ENCODE measurements around the gene ST7. TPM values are rescaled to one million over a fixed set of nuclear protein-coding genes. Genes with fewer than 3 reads are reported as not detected.

ST7 gene
- total RNA-seq, 1 experiment from 2014 or later = 19.6 TPM

DNA sequence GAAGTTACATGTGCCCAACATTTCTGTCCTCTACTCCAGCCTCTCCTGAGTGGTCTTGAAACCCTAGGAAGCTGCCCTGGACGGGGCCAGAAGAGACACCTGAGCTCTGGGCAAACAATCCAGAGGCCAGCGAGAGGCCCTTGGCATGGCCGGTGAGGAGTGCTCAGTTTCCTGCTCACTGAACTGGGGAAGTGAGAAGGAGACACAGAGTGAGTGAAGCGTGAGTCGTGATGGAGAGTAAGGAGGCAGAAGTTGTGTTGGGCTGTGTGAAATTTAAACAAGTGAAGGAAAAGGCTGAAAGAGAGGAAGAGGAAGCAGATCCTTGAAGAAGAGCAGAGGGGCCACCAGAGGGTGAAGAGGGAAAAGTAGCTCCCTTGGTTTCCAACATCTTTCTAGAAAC, 296.4 kb downstream of the ST7 start:
- BruUV-seq (replicated peaks) = no TSS peak
- Histone ChIP-seq H3K4me1 (ENCODE audit: control insufficient read depth, insufficient read depth, low read length) (no peaks in the 10 kb centered on the region), H3K36me3 (ENCODE audit: control insufficient read depth, insufficient read depth, low read length) (no peaks in the 10 kb centered on the region), H3K27me3 (ENCODE audit: control insufficient read depth, insufficient read depth, low read length) (no peaks in the 10 kb centered on the region; the same call in 1 of the 2 replicates), H3K4me3 (ENCODE audit: low read depth in 2 of 2, low read length in 2 of 2) (no peak overlapping the region), H3K27ac (ENCODE audit: low read length) (no peak overlapping the region), H3K9me3 (ENCODE audit: control insufficient read depth, insufficient read depth, low read depth, low read length) (no peaks in the 10 kb centered on the region)
- intact Hi-C loops (cut with micrococcal nuclease; ENCODE audit: unreplicated experiment) = no loop called here
- ChIA-PET POLR2A (no interaction called here), CTCF (no interaction called here)
- DNase-seq (ENCODE audit: low read depth, low spot score) (no peak), ATAC-seq (no peak)
- in situ Hi-C loops (cut with HindIII; ENCODE audit: low pct_unique_long_range_greater_than_20kb, low sequenced_read_pairs) = no loop called here
- TF ChIP-seq, protein P1, sequence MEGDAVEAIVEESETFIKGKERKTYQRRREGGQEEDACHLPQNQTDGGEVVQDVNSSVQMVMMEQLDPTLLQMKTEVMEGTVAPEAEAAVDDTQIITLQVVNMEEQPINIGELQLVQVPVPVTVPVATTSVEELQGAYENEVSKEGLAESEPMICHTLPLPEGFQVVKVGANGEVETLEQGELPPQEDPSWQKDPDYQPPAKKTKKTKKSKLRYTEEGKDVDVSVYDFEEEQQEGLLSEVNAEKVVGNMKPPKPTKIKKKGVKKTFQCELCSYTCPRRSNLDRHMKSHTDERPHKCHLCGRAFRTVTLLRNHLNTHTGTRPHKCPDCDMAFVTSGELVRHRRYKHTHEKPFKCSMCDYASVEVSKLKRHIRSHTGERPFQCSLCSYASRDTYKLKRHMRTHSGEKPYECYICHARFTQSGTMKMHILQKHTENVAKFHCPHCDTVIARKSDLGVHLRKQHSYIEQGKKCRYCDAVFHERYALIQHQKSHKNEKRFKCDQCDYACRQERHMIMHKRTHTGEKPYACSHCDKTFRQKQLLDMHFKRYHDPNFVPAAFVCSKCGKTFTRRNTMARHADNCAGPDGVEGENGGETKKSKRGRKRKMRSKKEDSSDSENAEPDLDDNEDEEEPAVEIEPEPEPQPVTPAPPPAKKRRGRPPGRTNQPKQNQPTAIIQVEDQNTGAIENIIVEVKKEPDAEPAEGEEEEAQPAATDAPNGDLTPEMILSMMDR (IDR thresholded peaks at IDR 0.05) = no peak
- TF ChIP-seq REST (IDR thresholded peaks at IDR 0.05; ENCODE audit: insufficient read depth in 1 of 2, low read depth in 2 of 2, low read length in 1 of 2) (no peak), TCF7L2 (IDR thresholded peaks at IDR 0.05; ENCODE audit: low read depth, low read length) (no peak), POLR2AphosphoS5 (IDR thresholded peaks at IDR 0.05; ENCODE audit: low read depth, low read length) (no peak), SIN3A (IDR thresholded peaks at IDR 0.05; ENCODE audit: borderline replicate concordance, insufficient read depth, low read depth, low read length) (no peak)

DNA sequence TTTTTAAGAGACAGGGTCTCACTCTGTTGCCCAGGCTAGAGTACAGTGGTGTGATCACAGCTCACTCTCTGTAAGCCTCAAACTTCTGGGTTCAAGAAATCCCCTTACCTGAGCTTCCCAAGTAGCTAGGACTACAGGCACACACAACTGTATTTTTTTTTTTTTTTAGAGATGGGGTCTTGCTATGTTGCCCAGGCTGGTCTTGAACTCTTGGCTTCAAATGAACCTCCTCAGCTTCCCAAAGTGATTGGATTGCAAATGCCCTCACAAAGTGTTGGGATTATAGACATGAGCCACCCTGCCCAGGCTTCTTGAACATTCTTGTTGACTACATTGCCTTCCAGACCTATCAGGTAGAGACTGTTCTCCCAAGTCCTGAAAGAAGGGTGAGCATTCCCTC, 296.9 kb downstream of the ST7 start:
- CTCF ChIA-PET = no interaction called here
- Histone ChIP-seq H3K4me3 (ENCODE audit: low read depth in 2 of 2, low read length in 2 of 2) (no peak overlapping the region), H3K36me3 (ENCODE audit: control insufficient read depth, insufficient read depth, low read length) (no peaks in the 10 kb centered on the region), H3K27ac (ENCODE audit: low read length) (no peak overlapping the region), H3K9me3 (ENCODE audit: control insufficient read depth, insufficient read depth, low read depth, low read length) (no peaks in the 10 kb centered on the region), H3K4me1 (ENCODE audit: control insufficient read depth, insufficient read depth, low read length) (no peaks in the 10 kb centered on the region), H3K27me3 (ENCODE audit: control insufficient read depth, insufficient read depth, low read length) (no peaks in the 10 kb centered on the region; the same call in 1 of the 2 replicates)
- ATAC-seq (no peak), DNase-seq (ENCODE audit: low read depth, low spot score) (no peak)
- intact Hi-C loops (cut with micrococcal nuclease; ENCODE audit: unreplicated experiment) = no loop called here
- in situ Hi-C loops (cut with HindIII; ENCODE audit: low pct_unique_long_range_greater_than_20kb, low sequenced_read_pairs) = no loop called here
- POLR2A ChIA-PET = no interaction called here
- TF ChIP-seq SIN3A (IDR thresholded peaks at IDR 0.05; ENCODE audit: borderline replicate concordance, insufficient read depth, low read depth, low read length) (no peak), REST (IDR thresholded peaks at IDR 0.05; ENCODE audit: insufficient read depth in 1 of 2, low read depth in 2 of 2, low read length in 1 of 2) (no peak), POLR2AphosphoS5 (IDR thresholded peaks at IDR 0.05; ENCODE audit: low read depth, low read length) (no peak), TCF7L2 (IDR thresholded peaks at IDR 0.05; ENCODE audit: low read depth, low read length) (no peak)
- TF ChIP-seq, protein P1 (IDR thresholded peaks at IDR 0.05) = no peak
- BruUV-seq (replicated peaks) = no TSS peak

Data from Panc1 (cell line).